HG02763 (cell line): ENCODE data around the gene PRR16.

Experiments
- ATAC-seq: cut with Tn5 transposase; IDR thresholded peaks from one replicate; pipeline ENCODE4 v1.9.1; 2021; ENCODE audit warnings: mild to moderate bottlenecking, moderate library complexity; ENCODE audit not compliant: unreplicated experiment

The PRR16 gene

GRCh38 chr5:120564013-120564412 lies 99.9 kb downstream of the PRR16 start:
- ATAC-seq = no peak

GRCh38 chr5:120567066-120567465 lies 103.0 kb downstream of the PRR16 start:
- no peak for ATAC-seq

DNA sequence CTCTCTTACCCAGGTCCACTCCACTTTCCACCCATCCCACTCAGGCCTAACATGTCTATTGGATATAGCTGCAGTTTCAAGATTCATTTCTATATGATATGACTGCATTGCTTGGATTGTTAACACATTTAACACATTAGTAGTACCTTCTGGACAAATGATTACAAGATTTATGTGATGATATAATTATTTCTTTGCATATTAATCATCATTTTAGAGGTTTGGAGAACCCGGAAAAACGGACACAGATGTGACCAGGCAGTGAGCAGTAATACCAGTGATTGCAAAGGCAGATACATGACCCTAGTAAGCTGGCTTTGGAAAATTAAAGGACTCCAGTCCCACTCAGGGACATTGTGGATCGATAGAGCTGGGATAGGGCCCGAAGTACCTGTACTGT lies 103.8 kb downstream of the PRR16 start:
- ATAC-seq = no peak

- no peak for ATAC-seq
These were observed 104.6 kb downstream of the PRR16 start for GRCh38 chr5:120568711-120569110.

DNA sequence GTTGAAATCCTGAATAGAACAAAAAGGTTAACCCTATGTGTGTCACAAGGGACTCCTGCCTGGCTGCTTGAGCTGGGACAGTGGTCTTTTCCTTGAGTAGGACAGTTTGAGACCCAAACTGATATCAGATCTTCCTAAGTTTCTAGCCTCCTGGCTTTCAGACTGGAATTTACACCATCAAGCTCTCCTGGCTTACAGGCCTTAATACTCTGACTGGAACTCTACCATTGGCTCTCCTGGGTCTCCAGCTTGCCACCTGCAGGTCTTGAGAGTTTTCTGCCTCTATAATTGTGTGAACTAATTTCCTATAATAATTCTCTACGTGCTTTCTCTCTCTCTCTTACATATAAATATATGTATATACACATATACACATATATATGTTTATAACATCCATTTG lies 112.5 kb downstream of the PRR16 start:
- no peak for ATAC-seq

- ATAC-seq = no peak
These were observed 118.5 kb downstream of the PRR16 start for GRCh38 chr5:120582635-120583034.

GRCh38 chr5:120586646-120587045 lies 122.5 kb downstream of the PRR16 start:
- no peak for ATAC-seq

DNA sequence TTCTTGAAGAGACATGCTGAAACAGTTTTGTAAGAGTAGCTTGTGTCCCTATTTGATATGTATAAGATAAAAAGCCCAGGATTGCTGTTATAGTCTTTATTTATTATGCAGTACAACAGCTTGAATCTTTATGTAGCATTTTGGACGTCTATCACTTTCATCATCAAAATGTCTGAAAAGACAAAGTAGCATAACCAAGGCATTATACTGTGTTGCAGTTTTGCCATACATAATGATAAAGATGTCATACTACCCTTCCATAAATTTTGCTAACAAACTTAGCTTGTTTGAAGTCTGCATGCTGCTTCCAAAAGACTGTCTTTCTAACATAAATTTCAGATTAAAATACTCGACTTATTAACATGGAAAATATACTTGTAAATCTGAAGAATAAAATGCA lies 127.8 kb downstream of the PRR16 start:
- ATAC-seq = no peak

- no peak for ATAC-seq
These were observed 135.5 kb downstream of the PRR16 start for GRCh38 chr5:120599576-120599975.

- ATAC-seq = no peak
These were observed 136.5 kb downstream of the PRR16 start for GRCh38 chr5:120600639-120601038.

- ATAC-seq = no peak
These were observed 137.9 kb downstream of the PRR16 start for GRCh38 chr5:120602033-120602432.

DNA sequence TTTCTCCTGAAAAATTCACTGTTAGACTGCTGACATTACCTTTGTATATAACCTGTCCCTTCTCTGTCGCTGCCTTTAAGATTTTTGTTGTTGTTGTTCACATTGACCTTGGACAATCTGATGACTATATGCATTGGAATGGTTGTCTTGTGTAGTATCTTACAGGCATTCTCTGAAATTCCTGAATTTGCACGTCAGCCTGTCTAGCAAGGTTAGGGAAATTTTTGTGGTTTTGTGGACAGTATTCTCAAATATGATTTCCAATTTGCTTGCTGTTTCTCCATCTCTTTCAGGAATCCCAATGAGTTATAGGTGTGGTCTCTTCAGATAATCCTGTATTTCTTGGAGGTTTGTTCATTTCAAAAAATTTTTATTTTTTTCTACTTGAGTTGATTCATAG lies 140.8 kb downstream of the PRR16 start:
- ATAC-seq = no peak

- ATAC-seq = no peak
These were observed 141.4 kb downstream of the PRR16 start for GRCh38 chr5:120605325-120606079.

GRCh38 chr5:120609570-120609969 lies 145.5 kb downstream of the PRR16 start:
- no peak for ATAC-seq

DNA sequence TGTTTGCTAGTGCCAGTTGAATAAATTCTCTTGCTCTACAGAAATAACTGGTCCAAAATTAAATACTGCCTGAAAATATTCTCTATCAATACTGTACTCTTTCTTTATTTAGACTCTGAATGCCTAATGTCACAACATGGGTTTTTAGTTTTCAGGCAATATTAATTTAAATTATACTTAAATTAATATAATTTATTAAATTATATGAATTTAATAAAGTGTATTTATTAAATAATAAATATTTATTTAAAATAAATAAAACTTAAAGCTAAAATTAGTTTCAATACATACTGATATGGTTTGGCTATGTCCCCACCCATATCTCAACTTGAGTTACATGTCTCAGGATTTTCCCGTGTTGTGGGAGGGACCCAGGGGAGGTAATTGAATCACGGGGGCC lies 146.0 kb downstream of the PRR16 start:
- ATAC-seq = no peak

GRCh38 chr5:120613729-120614128 lies 149.6 kb downstream of the PRR16 start:
- ATAC-seq = no peak

- no peak for ATAC-seq
These were observed 150.6 kb downstream of the PRR16 start for GRCh38 chr5:120614531-120615180.

DNA sequence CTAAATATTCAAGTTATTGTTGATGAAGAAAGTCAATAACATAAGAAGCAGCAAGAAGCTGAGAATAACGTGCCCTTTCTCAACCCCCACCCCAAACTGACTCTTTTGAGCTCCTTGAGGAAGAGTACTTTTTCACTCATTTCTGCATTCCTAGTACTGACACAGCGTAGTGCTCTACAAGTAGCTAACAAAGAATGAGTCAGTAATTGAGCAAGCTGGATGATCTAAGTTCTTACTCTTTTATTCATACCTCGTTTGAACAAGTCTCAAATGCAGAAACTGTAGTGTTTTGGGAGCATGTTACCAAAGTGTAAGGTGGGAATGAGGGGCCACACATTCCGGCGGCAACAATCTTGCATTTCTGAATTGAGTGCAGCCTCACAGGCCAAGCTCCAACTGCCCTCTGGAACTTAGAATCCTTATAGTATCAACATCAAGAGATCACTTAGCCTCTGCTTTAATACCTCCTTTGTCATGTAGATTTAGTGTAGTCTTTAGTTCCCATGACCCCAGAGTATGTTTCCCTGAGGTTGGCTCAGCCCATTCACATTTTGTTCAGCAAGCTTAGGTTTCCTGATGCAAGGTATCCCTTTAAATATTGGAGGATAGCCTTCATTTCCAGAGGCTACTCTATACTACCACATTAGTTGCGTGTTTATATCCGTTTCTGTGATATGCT lies 152.0 kb downstream of the PRR16 start:
- no peak for ATAC-seq

- no peak for ATAC-seq
These were observed 157.2 kb downstream of the PRR16 start for GRCh38 chr5:120621339-120621738.

- no peak for ATAC-seq
These were observed 160.0 kb downstream of the PRR16 start for GRCh38 chr5:120624021-120624563.

DNA sequence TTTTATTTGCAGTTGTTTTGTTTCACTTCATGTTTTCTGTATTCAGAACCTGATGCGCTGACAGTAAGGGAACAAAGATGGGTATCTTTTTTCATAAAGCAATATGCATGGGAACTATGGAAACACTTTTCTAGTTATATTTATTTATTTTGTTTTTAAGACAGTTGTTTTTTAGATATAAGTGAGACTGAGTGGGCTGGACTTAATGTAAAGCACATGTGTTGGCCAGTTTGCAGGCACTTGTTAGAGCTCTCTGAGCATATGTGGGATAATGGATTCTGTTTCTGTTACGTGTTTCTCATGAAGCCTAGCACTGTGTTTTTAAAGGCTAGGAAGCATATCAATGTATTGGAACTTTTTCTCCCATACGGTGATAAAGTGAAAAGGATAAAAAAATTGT lies 164.1 kb downstream of the PRR16 start:
- no peak for ATAC-seq

DNA sequence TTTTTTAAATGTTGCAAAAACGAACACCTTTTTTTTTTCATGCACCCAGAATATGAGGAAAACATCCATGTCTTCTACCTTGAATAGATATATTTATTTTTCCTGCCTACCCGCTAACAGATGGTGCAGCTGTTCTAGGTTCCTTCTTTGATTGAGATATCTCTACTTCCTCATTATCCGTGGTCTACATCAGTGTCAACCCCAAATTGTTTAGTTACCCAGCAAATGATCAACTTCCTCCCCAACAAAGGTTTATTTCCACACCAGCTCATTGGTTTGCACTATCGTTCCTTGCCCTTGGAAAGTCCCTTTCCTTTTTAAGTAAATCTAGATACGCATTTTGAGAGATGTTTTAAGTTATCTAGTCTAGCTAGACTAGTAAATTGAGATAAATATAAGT lies 166.4 kb downstream of the PRR16 start:
- no peak for ATAC-seq
